Measurements from ENCODE around the gene DOCK2.
"Not testable (repeated sequence)": the region's sequence is repeated elsewhere in the genome, so short reads cannot be mapped to it uniquely, and the experiment has no call there.

The DOCK2 gene

GRCh38 chr5:169651526-169651925 lies 14.5 kb downstream of the DOCK2 start:
- no peaks in the 10 kb centered on the region for H3K36me3 ChIP-seq (ENCODE audit: insufficient read depth, low read length)
- no peak overlapping the region for H3K9ac ChIP-seq (ENCODE audit: low read depth, low read length)
- peaks cover 19% of the 10 kb centered on the region for H3K4me1 ChIP-seq (ENCODE audit: insufficient read depth, low read length)
- no peaks in the 10 kb centered on the region for H3K9me3 ChIP-seq (ENCODE audit: control insufficient read depth, insufficient read depth, low read length)

GRCh38 chr5:169652057-169652456 lies 15.0 kb downstream of the DOCK2 start:
- peaks cover 19% of the 10 kb centered on the region for H3K4me1 ChIP-seq (ENCODE audit: insufficient read depth, low read length)
- H3K9me3 ChIP-seq (ENCODE audit: control insufficient read depth, insufficient read depth, low read length) = no peaks in the 10 kb centered on the region
- H3K9ac ChIP-seq (ENCODE audit: low read depth, low read length) = no peak overlapping the region
- no peaks in the 10 kb centered on the region for H3K36me3 ChIP-seq (ENCODE audit: insufficient read depth, low read length)

GRCh38 chr5:169653091-169653490 lies 16.0 kb downstream of the DOCK2 start:
- Histone ChIP-seq H3K9me3 (ENCODE audit: control insufficient read depth, insufficient read depth, low read length) (no peaks in the 10 kb centered on the region), H3K4me1 (ENCODE audit: insufficient read depth, low read length) (peaks cover 19% of the 10 kb centered on the region), H3K36me3 (ENCODE audit: insufficient read depth, low read length) (no peaks in the 10 kb centered on the region), H3K9ac (ENCODE audit: low read depth, low read length) (no peak overlapping the region)

- H3K36me3 ChIP-seq (ENCODE audit: insufficient read depth, low read length) = no peaks in the 10 kb centered on the region
- H3K4me1 ChIP-seq (ENCODE audit: insufficient read depth, low read length) = peaks cover 14% of the 10 kb centered on the region
- H3K9me3 ChIP-seq (ENCODE audit: control insufficient read depth, insufficient read depth, low read length) = no peaks in the 10 kb centered on the region
- H3K9ac ChIP-seq (ENCODE audit: low read depth, low read length) = no peak overlapping the region
These were observed 18.3 kb downstream of the DOCK2 start for GRCh38 chr5:169655353-169655752.

GRCh38 chr5:169656125-169656901 lies 19.2 kb downstream of the DOCK2 start:
- no peaks in the 10 kb centered on the region for H3K36me3 ChIP-seq (ENCODE audit: insufficient read depth, low read length)
- H3K9ac ChIP-seq (ENCODE audit: low read depth, low read length) = no peak overlapping the region
- peaks cover 4% of the 10 kb centered on the region for H3K4me1 ChIP-seq (ENCODE audit: insufficient read depth, low read length)

GRCh38 chr5:169657127-169657526 lies 20.1 kb downstream of the DOCK2 start:
- Histone ChIP-seq H3K36me3 (ENCODE audit: insufficient read depth, low read length) (no peaks in the 10 kb centered on the region), H3K9ac (ENCODE audit: low read depth, low read length) (no peak overlapping the region)

More at GRCh38 chr5:169656125-169656901, 19.2 kb downstream of the DOCK2 start:
- no peaks in the 10 kb centered on the region for H3K9me3 ChIP-seq (ENCODE audit: control insufficient read depth, insufficient read depth, low read length)

GRCh38 chr5:169662451-169662850 lies 25.4 kb downstream of the DOCK2 start:
- not testable (repeated sequence) for H3K9ac ChIP-seq (ENCODE audit: low read depth, low read length); H3K9me3 ChIP-seq (ENCODE audit: control insufficient read depth, insufficient read depth, low read length); H3K4me1 ChIP-seq (ENCODE audit: insufficient read depth, low read length); H3K36me3 ChIP-seq (ENCODE audit: insufficient read depth, low read length)

More at GRCh38 chr5:169657127-169657526, 20.1 kb downstream of the DOCK2 start:
- no peaks in the 10 kb centered on the region for H3K4me1 ChIP-seq (ENCODE audit: insufficient read depth, low read length)
- H3K9me3 ChIP-seq (ENCODE audit: control insufficient read depth, insufficient read depth, low read length) = no peaks in the 10 kb centered on the region

GRCh38 chr5:169663537-169663936 lies 26.5 kb downstream of the DOCK2 start:
- Histone ChIP-seq H3K9me3 (ENCODE audit: control insufficient read depth, insufficient read depth, low read length) (no peaks in the 10 kb centered on the region), H3K9ac (ENCODE audit: low read depth, low read length) (no peak overlapping the region), H3K36me3 (ENCODE audit: insufficient read depth, low read length) (no peaks in the 10 kb centered on the region), H3K4me1 (ENCODE audit: insufficient read depth, low read length) (no peaks in the 10 kb centered on the region)

- Histone ChIP-seq H3K36me3 (ENCODE audit: insufficient read depth, low read length) (no peaks in the 10 kb centered on the region), H3K4me1 (ENCODE audit: insufficient read depth, low read length) (no peaks in the 10 kb centered on the region), H3K9ac (ENCODE audit: low read depth, low read length) (no peak overlapping the region), H3K9me3 (ENCODE audit: control insufficient read depth, insufficient read depth, low read length) (no peaks in the 10 kb centered on the region)
These were observed 29.3 kb downstream of the DOCK2 start for GRCh38 chr5:169666365-169666764.

- Histone ChIP-seq H3K36me3 (ENCODE audit: insufficient read depth, low read length) (no peaks in the 10 kb centered on the region), H3K9me3 (ENCODE audit: control insufficient read depth, insufficient read depth, low read length) (no peaks in the 10 kb centered on the region), H3K9ac (ENCODE audit: low read depth, low read length) (no peak overlapping the region), H3K4me1 (ENCODE audit: insufficient read depth, low read length) (no peaks in the 10 kb centered on the region)
These were observed 31.0 kb downstream of the DOCK2 start for GRCh38 chr5:169667896-169668674.

GRCh38 chr5:169668732-169669131 lies 31.7 kb downstream of the DOCK2 start:
- Histone ChIP-seq H3K36me3 (ENCODE audit: insufficient read depth, low read length) (no peaks in the 10 kb centered on the region), H3K9me3 (ENCODE audit: control insufficient read depth, insufficient read depth, low read length) (no peaks in the 10 kb centered on the region)

GRCh38 chr5:169670769-169671525 lies 33.9 kb downstream of the DOCK2 start:
- H3K9me3 ChIP-seq (ENCODE audit: control insufficient read depth, insufficient read depth, low read length) = no peaks in the 10 kb centered on the region
- H3K4me1 ChIP-seq (ENCODE audit: insufficient read depth, low read length) = no peaks in the 10 kb centered on the region
- H3K9ac ChIP-seq (ENCODE audit: low read depth, low read length) = no peak overlapping the region
- H3K36me3 ChIP-seq (ENCODE audit: insufficient read depth, low read length) = no peaks in the 10 kb centered on the region

More at GRCh38 chr5:169668732-169669131, 31.7 kb downstream of the DOCK2 start:
- Histone ChIP-seq H3K4me1 (ENCODE audit: insufficient read depth, low read length) (no peaks in the 10 kb centered on the region), H3K9ac (ENCODE audit: low read depth, low read length) (no peak overlapping the region)

- no peaks in the 10 kb centered on the region for H3K4me1 ChIP-seq (ENCODE audit: insufficient read depth, low read length)
- no peak overlapping the region for H3K9ac ChIP-seq (ENCODE audit: low read depth, low read length)
- no peaks in the 10 kb centered on the region for H3K36me3 ChIP-seq (ENCODE audit: insufficient read depth, low read length)
- no peaks in the 10 kb centered on the region for H3K9me3 ChIP-seq (ENCODE audit: control insufficient read depth, insufficient read depth, low read length)
These were observed 45.0 kb downstream of the DOCK2 start for GRCh38 chr5:169682026-169682425.

- Histone ChIP-seq H3K9me3 (ENCODE audit: control insufficient read depth, insufficient read depth, low read length) (no peaks in the 10 kb centered on the region), H3K4me1 (ENCODE audit: insufficient read depth, low read length) (no peaks in the 10 kb centered on the region), H3K36me3 (ENCODE audit: insufficient read depth, low read length) (no peaks in the 10 kb centered on the region), H3K9ac (ENCODE audit: low read depth, low read length) (no peak overlapping the region)
These were observed 49.1 kb downstream of the DOCK2 start for GRCh38 chr5:169686137-169686536.
